HG02759 (cell line): ENCODE measurements around the gene PCBP3.

Experiments used
- ATAC-seq: cut with Tn5 transposase; IDR thresholded peaks from one replicate; pipeline ENCODE4 v1.9.1; 2021; ENCODE audit warnings: mild to moderate bottlenecking, moderate library complexity; ENCODE audit not compliant: unreplicated experiment

PCBP3 gene

GRCh38 chr21:45984584-45985095 lies 341.1 kb downstream of the PCBP3 start:
- ATAC-seq = no peak

- no peak for ATAC-seq
These were observed 342.2 kb downstream of the PCBP3 start for GRCh38 chr21:45985471-45986315.

- ATAC-seq = no peak
These were observed 343.0 kb downstream of the PCBP3 start for GRCh38 chr21:45986316-45987051.

GRCh38 chr21:45987121-45987711 lies 343.7 kb downstream of the PCBP3 start:
- ATAC-seq = no peak

- no peak for ATAC-seq
These were observed 345.1 kb downstream of the PCBP3 start for GRCh38 chr21:45988366-45989347.

GRCh38 chr21:45989355-45990048 lies 346.0 kb downstream of the PCBP3 start:
- ATAC-seq = no peak

- no peak for ATAC-seq
These were observed 346.7 kb downstream of the PCBP3 start for GRCh38 chr21:45990049-45990711.

- no peak for ATAC-seq
These were observed 347.4 kb downstream of the PCBP3 start for GRCh38 chr21:45990741-45991605.

- no peak for ATAC-seq
These were observed 348.2 kb downstream of the PCBP3 start for GRCh38 chr21:45991606-45992300.
